ENCODE measurements around the gene HSD17B1.
"Not testable (repeated sequence)": the region's sequence is repeated elsewhere in the genome, so short reads cannot be mapped to it uniquely, and the experiment has no call there.

Gene HSD17B1

GRCh38 chr17:42522798-42523278 lies 29.9 kb upstream of the HSD17B1 start:
- no peak for DNase-seq (ENCODE audit: extremely low read depth in 1 of 2, low read depth in 1 of 2)

GRCh38 chr17:42525221-42525620 lies 27.5 kb upstream of the HSD17B1 start:
- DNase-seq (ENCODE audit: extremely low read depth in 1 of 2, low read depth in 1 of 2) = no peak

- no peak for DNase-seq (ENCODE audit: extremely low read depth in 1 of 2, low read depth in 1 of 2)
Observed at GRCh38 chr17:42526031-42526444, 26.7 kb upstream of the HSD17B1 start.

- no peak for DNase-seq (ENCODE audit: extremely low read depth in 1 of 2, low read depth in 1 of 2)
Observed at GRCh38 chr17:42527932-42528331, 24.8 kb upstream of the HSD17B1 start.

GRCh38 chr17:42529061-42529460 lies 23.7 kb upstream of the HSD17B1 start:
- DNase-seq (ENCODE audit: extremely low read depth in 1 of 2, low read depth in 1 of 2) = no peak

GRCh38 chr17:42530952-42531454 lies 21.7 kb upstream of the HSD17B1 start:
- DNase-seq (ENCODE audit: extremely low read depth in 1 of 2, low read depth in 1 of 2) = no peak

GRCh38 chr17:42531455-42532354 lies 21.0 kb upstream of the HSD17B1 start:
- DNase-seq (ENCODE audit: extremely low read depth in 1 of 2, low read depth in 1 of 2) = no peak

GRCh38 chr17:42535155-42536047 lies 17.3 kb upstream of the HSD17B1 start:
- no peak for DNase-seq (ENCODE audit: extremely low read depth in 1 of 2, low read depth in 1 of 2)

GRCh38 chr17:42536048-42536371 lies 16.7 kb upstream of the HSD17B1 start, which contains the start of gene NAGLU:
Gene NAGLU, plus strand, starts transcription at chr17:42536241. Its CDS starts 32 bp downstream, at chr17:42536273.
- peak; percentile 77 to 84 for DNase-seq (ENCODE audit: extremely low read depth in 1 of 2, low read depth in 1 of 2)

GRCh38 chr17:42536372-42537155 lies 16.2 kb upstream of the HSD17B1 start:
- DNase-seq (ENCODE audit: extremely low read depth in 1 of 2, low read depth in 1 of 2) = peak; percentile 56 to 72

- no peak for DNase-seq (ENCODE audit: extremely low read depth in 1 of 2, low read depth in 1 of 2)
Observed at GRCh38 chr17:42537156-42537805, 15.4 kb upstream of the HSD17B1 start.

GRCh38 chr17:42537826-42538451 lies 14.8 kb upstream of the HSD17B1 start:
- no peak for DNase-seq (ENCODE audit: extremely low read depth in 1 of 2, low read depth in 1 of 2)

- DNase-seq (ENCODE audit: extremely low read depth in 1 of 2, low read depth in 1 of 2) = no peak
Observed at GRCh38 chr17:42538482-42538881, 14.2 kb upstream of the HSD17B1 start.

- DNase-seq (ENCODE audit: extremely low read depth in 1 of 2, low read depth in 1 of 2) = not testable (repeated sequence)
Observed at GRCh38 chr17:42540558-42540957, 12.2 kb upstream of the HSD17B1 start.

- no peak for DNase-seq (ENCODE audit: extremely low read depth in 1 of 2, low read depth in 1 of 2)
Observed at GRCh38 chr17:42541041-42541833, 11.5 kb upstream of the HSD17B1 start.

GRCh38 chr17:42543190-42544079 lies 9.3 kb upstream of the HSD17B1 start:
- DNase-seq (ENCODE audit: extremely low read depth in 1 of 2, low read depth in 1 of 2) = no peak

GRCh38 chr17:42544874-42545283 lies 7.8 kb upstream of the HSD17B1 start:
- DNase-seq (ENCODE audit: extremely low read depth in 1 of 2, low read depth in 1 of 2) = no peak

All from stimulated activated CD8-positive, alpha-beta memory T cell treated with anti-CD3 and anti-CD28 coated beads, Interleukin-7, amount 100 ng/mL, for 48 hours (primary cell).